Measurements from ENCODE around the gene MED15. TPM values are rescaled to one million over a fixed set of nuclear protein-coding genes. Genes with fewer than 3 reads are reported as not detected.

Gene MED15
- total and polyA plus RNA-seq, 2 of the 8 experiments (the other 6 are each of a cell fraction or from before 2014, with no cell fraction given): 28.3 to 57.1 TPM

- TF ChIP-seq YY1 (IDR thresholded peaks at IDR 0.05; ENCODE audit: low read depth, low read length) (no peak), CBX5 (IDR thresholded peaks at IDR 0.05; ENCODE audit: low read depth, low read length) (no peak), PHF8 (conservative IDR thresholded peaks at IDR 0.05; ENCODE audit: low read depth, low read length) (no peak), HDAC2 (IDR thresholded peaks at IDR 0.05; ENCODE audit: borderline replicate concordance in 1 of 2, low read depth in 2 of 2, low read length in 2 of 2) (no peak), SP2 (IDR thresholded peaks at IDR 0.05; ENCODE audit: low read length) (no peak)
Measured at GRCh38 chr22:20581503-20582170, 74.2 kb downstream of the MED15 start (continued).

All from H1 (cell line).